Skin epidermis (tissue), 12 donors: ENCODE results near the gene GYG2.
"Not testable (repeated sequence)": the region's sequence is repeated elsewhere in the genome, so short reads cannot be mapped to it uniquely, and the experiment has no call there.

Experiments used
- H3K27ac ChIP-seq, 21 experiments: fragments of 200-600 bp; sonication (generic) in 11 of 21; one replicate each; pipeline ENCODE4 v1.5.0; 2020; ENCODE audit warnings: mild to moderate bottlenecking in 3 of 21, inconsistent platforms in 2 of 21, moderate library complexity in 2 of 21
- H3K4me3 ChIP-seq, 7 experiments: fragments of 200-600 bp; sonication (generic) in 2 of 7; one replicate each; pipeline ENCODE4 v1.5.0; 2020; ENCODE audit warnings: inconsistent platforms in 2 of 7, mild to moderate bottlenecking in 2 of 7, moderate library complexity in 1 of 7

Gene GYG2

GRCh38 chrX:2811271-2811670, 17.5 kb upstream of the GYG2 start:
- H3K4me3 ChIP-seq: no peak overlapping the region
- H3K27ac ChIP-seq: peak overlapping the region in 1 of 21 experiments; percentile 14

GRCh38 chrX:2812161-2812907, 16.4 kb upstream of the GYG2 start:
- H3K4me3 ChIP-seq: not testable (repeated sequence)

GRCh38 chrX:2817036-2817435, 11.7 kb upstream of the GYG2 start:
- Histone ChIP-seq H3K4me3 (no peak overlapping the region), H3K27ac (no peak overlapping the region)

More at GRCh38 chrX:2812161-2812907, 16.4 kb upstream of the GYG2 start:
- H3K27ac ChIP-seq: peak overlapping the region in 3 of 21 experiments; percentile 28 to 43 (median 38)

GRCh38 chrX:2819345-2820135, 9.2 kb upstream of the GYG2 start:
- Histone ChIP-seq H3K27ac (no peak overlapping the region), H3K4me3 (no peak overlapping the region)

GRCh38 chrX:2820136-2820771, 8.5 kb upstream of the GYG2 start:
- Histone ChIP-seq H3K4me3 (no peak overlapping the region), H3K27ac (no peak overlapping the region)

- Histone ChIP-seq H3K27ac (no peak overlapping the region), H3K4me3 (no peak overlapping the region)
Measured at GRCh38 chrX:2823795-2824386, 4.8 kb upstream of the GYG2 start.

- Histone ChIP-seq H3K27ac (no peak overlapping the region), H3K4me3 (no peak overlapping the region)
Measured at GRCh38 chrX:2824886-2825285, 3.8 kb upstream of the GYG2 start.

- Histone ChIP-seq H3K27ac (peak overlapping the region in 1 of 21 experiments; percentile 65), H3K4me3 (peak overlapping the region in 6 of 7 experiments; percentile 12 to 28 (median 18))
Measured at GRCh38 chrX:2828959-2829411, 255 bp downstream of the GYG2 start.

GRCh38 chrX:2829469-2830246, 928 bp downstream of the GYG2 start:
- Histone ChIP-seq H3K27ac (peak overlapping the region in 1 of 21 experiments; percentile 65), H3K4me3 (peak overlapping the region in 5 of 7 experiments; percentile 12 to 28 (median 19))

GRCh38 chrX:2831471-2832228, 2.9 kb downstream of the GYG2 start:
- Histone ChIP-seq H3K27ac (no peak overlapping the region), H3K4me3 (no peak overlapping the region)

GRCh38 chrX:2837961-2838360, 9.2 kb downstream of the GYG2 start:
- Histone ChIP-seq H3K4me3 (no peak overlapping the region), H3K27ac (no peak overlapping the region)

GRCh38 chrX:2840961-2841360, 12.2 kb downstream of the GYG2 start:
- H3K4me3 ChIP-seq: no peak overlapping the region
- H3K27ac ChIP-seq: no peak overlapping the region

GRCh38 chrX:2841537-2841936, 12.8 kb downstream of the GYG2 start:
- Histone ChIP-seq H3K27ac (no peak overlapping the region), H3K4me3 (no peak overlapping the region)

- Histone ChIP-seq H3K27ac (no peak overlapping the region), H3K4me3 (no peak overlapping the region)
Measured at GRCh38 chrX:2846992-2847391, 18.3 kb downstream of the GYG2 start.

- Histone ChIP-seq H3K27ac (no peak overlapping the region), H3K4me3 (no peak overlapping the region)
Measured at GRCh38 chrX:2848871-2849301, 20.2 kb downstream of the GYG2 start.

GRCh38 chrX:2854918-2855317, 26.2 kb downstream of the GYG2 start:
- H3K4me3 ChIP-seq: no peak overlapping the region

GRCh38 chrX:2855761-2856160, 27.0 kb downstream of the GYG2 start:
- no peak overlapping the region for H3K27ac ChIP-seq
- no peak overlapping the region for H3K4me3 ChIP-seq

More at GRCh38 chrX:2854918-2855317, 26.2 kb downstream of the GYG2 start:
- no peak overlapping the region for H3K27ac ChIP-seq

GRCh38 chrX:2857566-2857965, 28.8 kb downstream of the GYG2 start:
- Histone ChIP-seq H3K27ac (no peak overlapping the region), H3K4me3 (no peak overlapping the region)
